22Rv1 (cell line): Measurements from ENCODE around the gene IQGAP1.

Experiments
- ZFX ChIP-seq: fragments of 450-650 bp; IDR thresholded peaks from 2 replicates; pipeline ENCODE4 v1.6.1; 2017; ENCODE audit warnings: antibody characterized with exemption, borderline replicate concordance
- TF ChIP-seq, protein P1 (sequence below): fragments of 450-650 bp; IDR thresholded peaks from 2 replicates; pipeline ENCODE4 v1.5.1; 2017; ENCODE audit warnings: mild to moderate bottlenecking

DNA sequence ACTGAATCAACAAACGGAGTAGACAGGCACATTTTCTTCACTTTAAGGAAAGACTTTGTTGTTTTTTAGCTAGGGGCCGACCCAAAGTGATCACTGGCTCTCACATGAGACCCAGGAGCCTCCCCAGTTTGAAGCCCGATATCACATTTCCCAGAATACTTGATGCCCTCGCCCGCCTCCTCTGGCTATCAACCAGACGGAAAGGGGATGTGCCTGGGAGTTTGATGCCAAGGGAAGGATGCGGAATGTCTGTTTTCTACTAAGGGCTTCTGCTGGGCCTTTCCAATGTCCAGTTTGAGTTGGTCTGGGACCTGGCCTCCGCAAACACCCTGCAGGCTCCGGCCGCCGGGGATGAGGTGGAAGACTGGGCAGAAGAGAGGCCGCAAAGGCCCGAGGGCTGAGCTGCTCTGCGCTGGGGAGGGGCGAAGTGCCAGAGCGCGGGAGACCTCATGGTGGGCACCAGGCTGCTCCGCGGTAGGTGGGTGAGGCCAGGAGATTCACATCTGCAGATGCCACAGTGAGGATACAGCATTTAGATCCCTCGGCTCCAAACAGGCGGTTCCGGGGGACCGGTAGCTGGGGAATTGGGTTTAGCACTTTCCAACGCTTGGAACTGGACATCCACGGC, 36.4 kb upstream of the IQGAP1 start:
- no peak for TF ChIP-seq ZFX
- TF ChIP-seq, protein P1, sequence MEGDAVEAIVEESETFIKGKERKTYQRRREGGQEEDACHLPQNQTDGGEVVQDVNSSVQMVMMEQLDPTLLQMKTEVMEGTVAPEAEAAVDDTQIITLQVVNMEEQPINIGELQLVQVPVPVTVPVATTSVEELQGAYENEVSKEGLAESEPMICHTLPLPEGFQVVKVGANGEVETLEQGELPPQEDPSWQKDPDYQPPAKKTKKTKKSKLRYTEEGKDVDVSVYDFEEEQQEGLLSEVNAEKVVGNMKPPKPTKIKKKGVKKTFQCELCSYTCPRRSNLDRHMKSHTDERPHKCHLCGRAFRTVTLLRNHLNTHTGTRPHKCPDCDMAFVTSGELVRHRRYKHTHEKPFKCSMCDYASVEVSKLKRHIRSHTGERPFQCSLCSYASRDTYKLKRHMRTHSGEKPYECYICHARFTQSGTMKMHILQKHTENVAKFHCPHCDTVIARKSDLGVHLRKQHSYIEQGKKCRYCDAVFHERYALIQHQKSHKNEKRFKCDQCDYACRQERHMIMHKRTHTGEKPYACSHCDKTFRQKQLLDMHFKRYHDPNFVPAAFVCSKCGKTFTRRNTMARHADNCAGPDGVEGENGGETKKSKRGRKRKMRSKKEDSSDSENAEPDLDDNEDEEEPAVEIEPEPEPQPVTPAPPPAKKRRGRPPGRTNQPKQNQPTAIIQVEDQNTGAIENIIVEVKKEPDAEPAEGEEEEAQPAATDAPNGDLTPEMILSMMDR: no peak
